IPS-18c (cell line): ENCODE measurements around the gene ZNF385A.

Experiments used
- H3K4me3 ChIP-seq: 2 replicates; pipeline ENCODE4 v1.7.0; 2013; ENCODE audit warnings: low read depth, mild to moderate bottlenecking, low read length, moderate library complexity; ENCODE audit not compliant: insufficient read depth
- H3K9me3 ChIP-seq: one replicate; pipeline ENCODE4 v1.6.1; 2013; ENCODE audit warnings: mild to moderate bottlenecking, low read length, moderate library complexity; ENCODE audit not compliant: control insufficient read depth, insufficient read depth

Gene ZNF385A, protein sequence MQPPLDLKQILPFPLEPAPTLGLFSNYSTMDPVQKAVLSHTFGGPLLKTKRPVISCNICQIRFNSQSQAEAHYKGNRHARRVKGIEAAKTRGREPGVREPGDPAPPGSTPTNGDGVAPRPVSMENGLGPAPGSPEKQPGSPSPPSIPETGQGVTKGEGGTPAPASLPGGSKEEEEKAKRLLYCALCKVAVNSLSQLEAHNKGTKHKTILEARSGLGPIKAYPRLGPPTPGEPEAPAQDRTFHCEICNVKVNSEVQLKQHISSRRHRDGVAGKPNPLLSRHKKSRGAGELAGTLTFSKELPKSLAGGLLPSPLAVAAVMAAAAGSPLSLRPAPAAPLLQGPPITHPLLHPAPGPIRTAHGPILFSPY

GRCh38 chr12:54384591-54385041 lies at the start of gene ZNF385A:
Gene ZNF385A (minus strand): TSS chr12:54384733. CDS start chr12:54384514, 219 bp downstream.
- peaks cover 2% of the 10 kb centered on the region for H3K9me3 ChIP-seq
- peak within 1 kb of the TSS; percentile 36 for H3K4me3 ChIP-seq

- Histone ChIP-seq H3K4me3 (no peak overlapping the region), H3K9me3 (no peaks in the 10 kb centered on the region)
These were observed 48.3 kb upstream of the ZNF385A start for GRCh38 chr12:54432815-54433164.

DNA sequence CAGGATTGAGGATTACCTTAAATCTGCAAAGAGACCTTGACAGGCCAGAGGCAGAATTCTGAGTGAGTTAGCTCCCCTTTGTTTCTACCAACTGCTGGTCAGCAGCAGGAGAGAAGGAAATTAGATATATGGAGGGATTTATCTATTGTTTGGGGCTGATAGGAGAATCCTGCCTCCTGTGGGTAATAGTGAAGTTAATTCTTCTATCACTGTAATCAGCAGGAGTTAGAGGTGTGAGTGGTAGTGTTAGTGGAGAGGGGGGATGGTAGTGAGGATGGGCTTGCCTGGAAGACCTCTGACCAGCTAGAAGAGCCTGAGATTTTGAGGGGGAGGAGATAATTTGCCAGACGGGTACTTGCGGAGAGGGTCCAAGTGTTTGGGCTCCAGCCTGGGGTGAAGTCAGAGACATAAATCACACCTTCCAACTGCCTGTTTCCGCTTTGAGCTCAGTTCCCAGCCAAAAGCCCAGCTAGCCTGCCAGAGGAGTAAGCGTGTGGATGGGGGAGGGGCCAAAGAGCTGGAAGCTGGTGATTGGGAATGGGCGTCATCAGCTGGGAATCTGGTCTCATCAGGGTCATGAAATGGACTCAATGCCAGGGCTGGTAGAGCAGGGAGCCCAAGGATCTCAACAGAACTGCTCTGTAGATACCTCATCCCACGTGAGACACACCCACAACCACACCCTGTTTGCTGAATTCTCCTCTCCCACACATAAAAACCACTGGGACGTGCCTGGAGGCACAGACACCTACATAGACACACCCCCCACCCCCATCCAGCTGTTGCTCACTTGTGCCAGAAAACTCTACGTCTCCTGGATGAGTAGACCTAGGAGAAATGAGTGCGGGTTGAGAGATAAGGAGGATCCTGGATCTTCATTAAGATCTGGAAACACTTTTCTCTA lies 47.6 kb upstream of the ZNF385A start:
- H3K9me3 ChIP-seq = no peaks in the 10 kb centered on the region
- H3K4me3 ChIP-seq = no peak overlapping the region

DNA sequence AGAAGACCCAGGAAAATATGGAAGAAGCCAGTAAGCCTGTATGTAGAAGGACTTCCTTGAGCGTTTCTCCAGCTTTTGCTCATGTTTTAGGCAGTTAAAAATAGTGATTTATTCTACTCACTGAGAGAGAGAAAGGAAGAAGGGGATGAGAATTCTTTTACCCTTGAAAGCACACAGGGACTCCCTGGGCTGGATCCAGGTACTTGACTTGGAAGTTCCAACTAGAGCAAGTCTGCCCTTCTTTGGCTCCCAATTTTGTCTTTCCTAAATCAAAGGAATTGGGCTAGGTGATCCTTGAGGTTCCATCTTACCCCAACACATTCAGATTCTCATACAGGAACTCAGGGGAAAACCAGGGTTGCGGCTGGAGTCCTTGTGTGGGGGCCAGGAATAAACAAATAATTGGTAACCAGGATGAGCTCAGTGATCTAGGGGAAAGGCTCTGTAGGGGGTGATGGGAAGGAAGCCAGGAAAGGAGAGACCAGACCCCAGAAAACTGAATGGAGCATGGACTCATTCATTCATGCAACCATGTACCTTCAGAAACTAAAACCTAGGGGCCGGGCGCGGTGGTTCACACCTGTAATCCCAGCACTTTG lies 46.0 kb upstream of the ZNF385A start:
- Histone ChIP-seq H3K4me3 (no peak overlapping the region), H3K9me3 (no peaks in the 10 kb centered on the region)

DNA sequence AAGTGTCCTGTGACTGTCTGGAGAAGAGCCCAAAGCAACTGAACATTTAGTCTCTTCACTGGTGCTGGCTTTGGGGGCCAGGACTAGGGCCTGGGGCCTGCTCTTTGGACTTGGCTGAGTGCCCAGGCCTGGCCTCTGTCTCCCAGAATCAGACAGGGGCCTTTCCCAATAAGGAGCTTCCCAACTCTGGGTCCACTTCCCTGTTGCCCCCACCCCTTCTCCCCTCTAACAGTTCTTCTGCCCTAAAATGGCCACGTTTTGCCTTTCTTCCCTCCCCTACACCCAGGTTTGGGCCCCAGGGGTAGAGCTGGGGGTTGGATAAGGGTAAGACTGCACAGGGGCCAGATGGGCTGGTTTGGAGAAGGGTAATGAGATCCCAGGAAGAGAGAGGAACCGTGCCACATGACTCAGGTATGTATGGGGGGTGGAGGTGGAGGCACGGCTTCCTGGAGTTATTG lies 44.5 kb upstream of the ZNF385A start:
- Histone ChIP-seq H3K4me3 (no peak overlapping the region), H3K9me3 (no peaks in the 10 kb centered on the region)

GRCh38 chr12:54428050-54429013 lies 43.8 kb upstream of the ZNF385A start:
- Histone ChIP-seq H3K4me3 (no peak overlapping the region), H3K9me3 (no peaks in the 10 kb centered on the region)

GRCh38 chr12:54427106-54427505 lies 42.6 kb upstream of the ZNF385A start:
- Histone ChIP-seq H3K4me3 (no peak overlapping the region), H3K9me3 (no peaks in the 10 kb centered on the region)

- Histone ChIP-seq H3K4me3 (no peak overlapping the region), H3K9me3 (no peaks in the 10 kb centered on the region)
These were observed 42.2 kb upstream of the ZNF385A start for GRCh38 chr12:54426690-54427089.

GRCh38 chr12:54425702-54426101 lies 41.2 kb upstream of the ZNF385A start:
- no peaks in the 10 kb centered on the region for H3K9me3 ChIP-seq
- H3K4me3 ChIP-seq = no peak overlapping the region

GRCh38 chr12:54424224-54424623 lies 39.7 kb upstream of the ZNF385A start:
- H3K9me3 ChIP-seq = no peaks in the 10 kb centered on the region

GRCh38 chr12:54423816-54424150 lies 39.2 kb upstream of the ZNF385A start:
- no peak overlapping the region for H3K4me3 ChIP-seq
- no peaks in the 10 kb centered on the region for H3K9me3 ChIP-seq

More at GRCh38 chr12:54424224-54424623, 39.7 kb upstream of the ZNF385A start:
- H3K4me3 ChIP-seq = no peak overlapping the region

- Histone ChIP-seq H3K4me3 (no peak overlapping the region), H3K9me3 (no peaks in the 10 kb centered on the region)
These were observed 37.3 kb upstream of the ZNF385A start for GRCh38 chr12:54421879-54422250.

GRCh38 chr12:54421175-54421878 lies 36.8 kb upstream of the ZNF385A start:
- Histone ChIP-seq H3K4me3 (no peak overlapping the region), H3K9me3 (no peaks in the 10 kb centered on the region)

DNA sequence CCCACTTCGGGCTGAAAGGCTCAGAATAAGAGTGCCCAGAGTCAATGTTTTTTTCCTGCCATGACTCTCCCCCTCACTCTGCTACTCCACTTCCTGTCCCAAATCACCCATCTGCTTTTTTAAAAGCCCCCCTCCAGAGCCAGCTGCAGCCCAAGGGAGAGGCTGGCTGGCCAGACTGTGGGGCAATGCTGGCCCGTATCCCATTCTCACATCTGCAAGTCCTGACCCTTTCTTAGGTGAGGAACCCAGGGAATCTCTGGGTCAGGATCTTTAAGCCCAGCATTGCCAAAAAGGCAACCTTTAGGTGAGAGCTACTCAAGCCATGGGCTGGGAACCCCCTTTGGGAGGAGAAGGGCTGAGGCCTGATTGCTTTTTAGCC lies 36.2 kb upstream of the ZNF385A start:
- no peak overlapping the region for H3K4me3 ChIP-seq
- H3K9me3 ChIP-seq = no peaks in the 10 kb centered on the region

- H3K4me3 ChIP-seq = peak within 1 kb of the TSS; percentile 72
These were observed 34.8 kb upstream of the ZNF385A start, which contains the start of gene ITGA5 for GRCh38 chr12:54419088-54419887. Gene ITGA5 (minus strand): TSS chr12:54419266. CDS start chr12:54419198, 68 bp downstream.

More at GRCh38 chr12:54419088-54419887, 34.8 kb upstream of the ZNF385A start, which contains the start of gene ITGA5:
- H3K9me3 ChIP-seq = no peaks in the 10 kb centered on the region
